ENCODE measurements around the gene CXCL3. TPM values are rescaled to one million over a fixed set of nuclear protein-coding genes. Genes with fewer than 3 reads are reported as not detected.
"Not testable (repeated sequence)": the region's sequence is repeated elsewhere in the genome, so short reads cannot be mapped to it uniquely, and the experiment has no call there.

CXCL3 gene
- total RNA-seq, 1 donor from 2014 or later, result 1.7 TPM

DNA sequence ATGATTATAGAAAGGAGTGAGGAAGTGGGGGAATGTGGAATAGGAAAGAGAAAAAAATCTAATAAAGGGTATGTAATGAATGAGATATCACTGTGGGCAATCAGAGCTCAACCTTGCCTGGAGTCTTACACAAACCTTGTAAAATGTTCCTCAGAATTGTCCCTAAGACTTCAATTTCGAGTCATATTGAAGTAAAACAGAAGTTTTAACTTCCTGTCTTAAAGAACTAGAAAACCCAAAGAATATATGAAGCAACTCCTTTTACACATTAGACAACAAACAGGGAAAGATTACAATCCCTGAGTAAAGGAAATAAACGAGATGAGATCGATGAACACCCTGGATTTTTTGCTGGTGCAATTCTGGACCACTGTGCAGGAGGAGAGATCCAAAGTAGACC, 42.5 kb upstream of the CXCL3 start:
- DNase-seq (ENCODE audit: extremely low spot score, unreplicated experiment), result no peak
- H3K36me3 Mint-ChIP-seq (ENCODE audit: unreplicated experiment), result no peaks in the 10 kb centered on the region
- H3K4me1 Mint-ChIP-seq (ENCODE audit: unreplicated experiment), result no peaks in the 10 kb centered on the region
- no peak overlapping the region for H3K27ac Mint-ChIP-seq (ENCODE audit: unreplicated experiment)
- no peaks in the 10 kb centered on the region for H3K9me3 Mint-ChIP-seq (ENCODE audit: unreplicated experiment)
- H3K4me3 Mint-ChIP-seq (ENCODE audit: unreplicated experiment), result no peak overlapping the region
- TF ChIP-seq, protein P1, sequence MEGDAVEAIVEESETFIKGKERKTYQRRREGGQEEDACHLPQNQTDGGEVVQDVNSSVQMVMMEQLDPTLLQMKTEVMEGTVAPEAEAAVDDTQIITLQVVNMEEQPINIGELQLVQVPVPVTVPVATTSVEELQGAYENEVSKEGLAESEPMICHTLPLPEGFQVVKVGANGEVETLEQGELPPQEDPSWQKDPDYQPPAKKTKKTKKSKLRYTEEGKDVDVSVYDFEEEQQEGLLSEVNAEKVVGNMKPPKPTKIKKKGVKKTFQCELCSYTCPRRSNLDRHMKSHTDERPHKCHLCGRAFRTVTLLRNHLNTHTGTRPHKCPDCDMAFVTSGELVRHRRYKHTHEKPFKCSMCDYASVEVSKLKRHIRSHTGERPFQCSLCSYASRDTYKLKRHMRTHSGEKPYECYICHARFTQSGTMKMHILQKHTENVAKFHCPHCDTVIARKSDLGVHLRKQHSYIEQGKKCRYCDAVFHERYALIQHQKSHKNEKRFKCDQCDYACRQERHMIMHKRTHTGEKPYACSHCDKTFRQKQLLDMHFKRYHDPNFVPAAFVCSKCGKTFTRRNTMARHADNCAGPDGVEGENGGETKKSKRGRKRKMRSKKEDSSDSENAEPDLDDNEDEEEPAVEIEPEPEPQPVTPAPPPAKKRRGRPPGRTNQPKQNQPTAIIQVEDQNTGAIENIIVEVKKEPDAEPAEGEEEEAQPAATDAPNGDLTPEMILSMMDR (IDR thresholded peaks at IDR 0.05), result no peak
- H3K27me3 Mint-ChIP-seq (ENCODE audit: unreplicated experiment), result peaks cover 30% of the 10 kb centered on the region

- H3K9me3 Mint-ChIP-seq (ENCODE audit: unreplicated experiment); H3K36me3 Mint-ChIP-seq (ENCODE audit: unreplicated experiment); DNase-seq (ENCODE audit: extremely low spot score, unreplicated experiment); H3K27ac Mint-ChIP-seq (ENCODE audit: unreplicated experiment); H3K4me1 Mint-ChIP-seq (ENCODE audit: unreplicated experiment); H3K4me3 Mint-ChIP-seq (ENCODE audit: unreplicated experiment): not testable (repeated sequence)
- peaks cover 25% of the 10 kb centered on the region for H3K27me3 Mint-ChIP-seq (ENCODE audit: unreplicated experiment)
Measured at GRCh38 chr4:74080351-74080750, 41.9 kb upstream of the CXCL3 start.

DNA sequence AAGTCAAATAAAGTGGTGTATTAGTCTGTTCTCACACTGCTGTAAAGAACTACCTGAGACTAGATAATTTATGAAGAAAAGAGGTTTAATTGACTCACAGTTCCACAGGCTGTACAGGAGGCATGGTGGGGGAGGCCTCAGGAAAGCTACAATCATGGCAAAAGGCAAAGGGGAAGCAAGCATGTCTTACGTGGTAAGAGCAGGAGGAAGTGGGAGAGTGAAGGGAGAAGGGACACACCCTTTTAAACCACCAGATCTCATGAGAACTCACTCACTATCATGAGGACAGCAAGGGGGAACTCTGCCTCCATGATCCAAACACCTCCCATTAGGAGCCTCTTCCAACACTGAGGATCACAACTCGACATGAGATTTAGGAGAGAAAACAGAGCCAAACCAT, 40.5 kb upstream of the CXCL3 start:
- H3K27me3 Mint-ChIP-seq (ENCODE audit: unreplicated experiment), result peaks cover 21% of the 10 kb centered on the region
- not testable (repeated sequence) for H3K4me1 Mint-ChIP-seq (ENCODE audit: unreplicated experiment)

DNA sequence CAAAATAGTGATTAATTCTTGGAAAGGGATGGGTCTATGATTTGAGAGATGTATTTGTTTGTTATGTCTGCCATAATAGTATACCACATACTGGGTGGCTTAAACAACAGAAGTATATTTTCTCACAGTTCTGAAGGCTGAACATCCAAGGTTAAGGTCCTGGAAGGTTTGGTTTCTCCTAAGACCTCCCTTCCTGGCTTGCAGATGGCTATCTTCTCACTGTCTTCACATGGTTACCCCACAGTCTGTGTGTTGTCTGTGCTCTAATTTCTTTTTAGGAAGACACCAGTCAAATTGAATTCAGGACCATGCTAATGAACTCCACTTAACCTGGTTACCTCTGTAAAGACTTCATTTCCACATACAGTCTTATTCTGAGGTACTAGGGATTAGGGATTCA, 34.9 kb upstream of the CXCL3 start:
- no peak for DNase-seq (ENCODE audit: extremely low spot score, unreplicated experiment)
- TF ChIP-seq, protein P1 (IDR thresholded peaks at IDR 0.05), result no peak
- Mint-ChIP-seq H3K27me3 (ENCODE audit: unreplicated experiment) (peaks cover 35% of the 10 kb centered on the region), H3K27ac (ENCODE audit: unreplicated experiment) (no peak overlapping the region), H3K36me3 (ENCODE audit: unreplicated experiment) (no peaks in the 10 kb centered on the region), H3K9me3 (ENCODE audit: unreplicated experiment) (peaks cover 4% of the 10 kb centered on the region), H3K4me3 (ENCODE audit: unreplicated experiment) (no peak overlapping the region), H3K4me1 (ENCODE audit: unreplicated experiment) (no peaks in the 10 kb centered on the region)

More for the DNA sequence above, 40.5 kb upstream of the CXCL3 start:
- not testable (repeated sequence) for H3K9me3 Mint-ChIP-seq (ENCODE audit: unreplicated experiment); DNase-seq (ENCODE audit: extremely low spot score, unreplicated experiment); H3K27ac Mint-ChIP-seq (ENCODE audit: unreplicated experiment); H3K4me3 Mint-ChIP-seq (ENCODE audit: unreplicated experiment); H3K36me3 Mint-ChIP-seq (ENCODE audit: unreplicated experiment)

- Mint-ChIP-seq H3K36me3 (ENCODE audit: unreplicated experiment) (no peaks in the 10 kb centered on the region), H3K27ac (ENCODE audit: unreplicated experiment) (no peak overlapping the region), H3K4me3 (ENCODE audit: unreplicated experiment) (no peak overlapping the region), H3K9me3 (ENCODE audit: unreplicated experiment) (peaks cover 4% of the 10 kb centered on the region), H3K27me3 (ENCODE audit: unreplicated experiment) (peaks cover 36% of the 10 kb centered on the region), H3K4me1 (ENCODE audit: unreplicated experiment) (no peaks in the 10 kb centered on the region)
- DNase-seq (ENCODE audit: extremely low spot score, unreplicated experiment), result no peak
- TF ChIP-seq, protein P1 (IDR thresholded peaks at IDR 0.05), result no peak
Measured at GRCh38 chr4:74072739-74073138, 34.2 kb upstream of the CXCL3 start.

DNA sequence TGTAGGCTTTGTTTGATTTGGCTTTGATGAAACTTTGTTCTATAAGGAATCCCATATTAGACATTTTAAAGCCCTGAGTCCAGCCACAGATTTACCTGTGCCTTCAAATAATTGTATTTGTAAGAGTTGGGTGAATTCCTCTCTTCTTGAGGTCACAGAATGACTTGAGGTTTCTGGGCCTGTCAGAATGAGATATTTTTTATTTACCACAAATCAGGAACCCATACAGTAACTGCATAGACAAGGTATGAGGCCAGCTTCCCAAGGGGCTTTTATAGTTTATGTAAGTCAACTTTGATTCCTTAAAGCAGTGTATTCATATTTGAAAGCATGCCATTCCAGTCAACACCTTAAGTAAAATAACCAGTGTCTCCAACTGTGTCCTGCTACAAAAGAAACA, 29.1 kb upstream of the CXCL3 start:
- Mint-ChIP-seq H3K27me3 (ENCODE audit: unreplicated experiment) (peaks cover 42% of the 10 kb centered on the region), H3K4me1 (ENCODE audit: unreplicated experiment) (no peaks in the 10 kb centered on the region), H3K27ac (ENCODE audit: unreplicated experiment) (no peak overlapping the region), H3K4me3 (ENCODE audit: unreplicated experiment) (no peak overlapping the region), H3K36me3 (ENCODE audit: unreplicated experiment) (no peaks in the 10 kb centered on the region), H3K9me3 (ENCODE audit: unreplicated experiment) (peaks cover 4% of the 10 kb centered on the region)
- TF ChIP-seq, protein P1 (IDR thresholded peaks at IDR 0.05), result no peak
- no peak for DNase-seq (ENCODE audit: extremely low spot score, unreplicated experiment)
